Measurements from ENCODE around the gene PWWP2B.

The PWWP2B gene

GRCh38 chr10:132460071-132460470, 63.1 kb downstream of the PWWP2B start:
- no peak overlapping the region for H3K4me3 ChIP-seq (ENCODE audit: low read length)
- TF ChIP-seq CTCF (conservative IDR thresholded peaks at IDR 0.05; ENCODE audit: low read depth, low read length) = no peak
- no peak for DNase-seq (ENCODE audit: low read depth)

- no peak for DNase-seq (ENCODE audit: low read depth)
- TF ChIP-seq CTCF (conservative IDR thresholded peaks at IDR 0.05; ENCODE audit: low read depth, low read length) = no peak
- no peak overlapping the region for H3K4me3 ChIP-seq (ENCODE audit: low read length)
Observed at GRCh38 chr10:132460691-132461090, 63.7 kb downstream of the PWWP2B start.

- TF ChIP-seq CTCF (conservative IDR thresholded peaks at IDR 0.05; ENCODE audit: low read depth, low read length) = no peak
- no peak for DNase-seq (ENCODE audit: low read depth)
- no peak overlapping the region for H3K4me3 ChIP-seq (ENCODE audit: low read length)
Observed at GRCh38 chr10:132461103-132461682, 64.2 kb downstream of the PWWP2B start.

GRCh38 chr10:132461683-132462231, 64.8 kb downstream of the PWWP2B start:
- no peak for TF ChIP-seq CTCF (conservative IDR thresholded peaks at IDR 0.05; ENCODE audit: low read depth, low read length)
- H3K4me3 ChIP-seq (ENCODE audit: low read length) = no peak overlapping the region
- no peak for DNase-seq (ENCODE audit: low read depth)

GRCh38 chr10:132462463-132463332, 65.7 kb downstream of the PWWP2B start:
- TF ChIP-seq CTCF (conservative IDR thresholded peaks at IDR 0.05; ENCODE audit: low read depth, low read length) = no peak
- DNase-seq (ENCODE audit: low read depth) = no peak
- no peak overlapping the region for H3K4me3 ChIP-seq (ENCODE audit: low read length)

- no peak for DNase-seq (ENCODE audit: low read depth)
- no peak overlapping the region for H3K4me3 ChIP-seq (ENCODE audit: low read length)
- peak; percentile 27 for TF ChIP-seq CTCF (conservative IDR thresholded peaks at IDR 0.05; ENCODE audit: low read depth, low read length)
Observed at GRCh38 chr10:132463333-132464255, 66.6 kb downstream of the PWWP2B start.
